ENCODE data around the gene LACTBL1. TPM values are rescaled to one million over a fixed set of nuclear protein-coding genes. Genes with fewer than 3 reads are reported as not detected.
"Not testable (repeated sequence)": the region's sequence is repeated elsewhere in the genome, so short reads cannot be mapped to it uniquely, and the experiment has no call there.

LACTBL1 gene
- polyA plus RNA-seq, 1 experiment: not detected

DNA sequence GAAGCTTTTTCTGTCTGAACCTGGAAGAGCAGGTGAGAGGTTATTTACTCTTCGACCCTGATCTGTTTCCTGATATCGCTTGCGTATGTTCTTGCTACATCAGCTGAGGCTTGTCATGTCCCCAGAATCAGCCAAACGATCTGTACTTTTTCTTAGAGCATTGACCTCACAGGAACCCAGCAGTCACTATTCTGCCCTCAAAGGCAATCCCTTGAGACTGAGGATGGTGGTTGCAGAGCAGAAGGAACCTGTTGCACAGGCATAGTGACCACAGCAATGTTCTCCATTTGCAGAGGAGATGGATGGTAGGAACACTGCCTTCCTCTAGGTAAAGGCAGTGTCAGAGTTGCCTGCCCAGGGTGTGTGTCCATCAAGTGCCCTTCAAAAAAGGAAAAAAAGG lies 11.3 kb upstream of the LACTBL1 start:
- CTCF ChIA-PET: interaction anchor here (0.6 to 2.0 kb wide), 2 partner anchors 200 to 547 kb away, joined by 3 to 6 read pairs; partner anchors contain the start of gene E2F2
- TF ChIP-seq CTCF (IDR thresholded peaks at IDR 0.05; ENCODE audit: insufficient read depth, low read depth, low read length): no peak
- no peaks in the 10 kb centered on the region for H3K36me3 ChIP-seq (ENCODE audit: control insufficient read depth, insufficient read depth, low read length)
- peaks cover 6% of the 10 kb centered on the region for H3K27me3 ChIP-seq (ENCODE audit: control insufficient read depth, insufficient read depth, low read length)
- H3K4me3 ChIP-seq (ENCODE audit: low read depth, low read length): no peak overlapping the region
- no peak for DNase-seq (ENCODE audit: low read depth)
- POLR2A ChIA-PET: no interaction called here

DNA sequence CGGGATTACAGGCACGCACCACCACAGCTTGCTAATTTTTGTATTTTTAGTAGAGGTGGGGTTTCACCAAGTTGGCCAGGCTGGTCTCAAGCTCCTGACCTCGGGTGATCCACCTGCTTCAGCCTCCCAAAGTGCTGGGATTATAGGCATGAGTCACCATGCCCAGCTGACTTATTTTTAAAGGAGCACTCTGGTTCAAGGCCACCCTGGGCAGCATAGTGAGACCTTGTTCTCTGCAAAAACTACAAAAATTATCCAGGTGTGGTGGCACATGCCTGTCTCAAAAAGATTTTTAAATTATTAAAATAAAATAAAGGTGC lies 7.8 kb upstream of the LACTBL1 start:
- H3K36me3 ChIP-seq (ENCODE audit: control insufficient read depth, insufficient read depth, low read length); H3K4me3 ChIP-seq (ENCODE audit: low read depth, low read length); POLR2A ChIA-PET; H3K27me3 ChIP-seq (ENCODE audit: control insufficient read depth, insufficient read depth, low read length); DNase-seq (ENCODE audit: low read depth): not testable (repeated sequence)
- CTCF ChIA-PET: interaction anchor here (1.3 kb wide), 1 partner anchor 204 kb away, joined by 5 read pairs; no protein-coding TSS in a partner anchor

DNA sequence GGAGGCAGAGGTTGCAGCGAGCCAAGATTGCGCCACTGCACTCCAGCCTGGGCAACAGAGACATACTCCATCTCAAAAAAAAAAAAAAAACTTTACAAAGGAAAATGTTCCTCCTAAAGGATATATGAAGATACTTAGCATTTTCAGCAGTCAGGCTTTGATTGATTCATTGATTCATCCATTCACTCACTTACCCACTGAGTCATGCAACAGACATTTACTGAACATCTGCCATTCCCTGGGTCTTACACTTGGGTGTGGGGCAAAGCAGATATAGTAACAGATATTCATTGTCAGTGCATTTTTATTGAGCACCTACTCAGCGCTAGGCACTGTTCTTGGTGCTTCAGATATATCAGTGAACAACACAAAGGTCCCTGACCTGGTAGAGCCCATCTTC lies 5.6 kb upstream of the LACTBL1 start:
- H3K4me3 ChIP-seq (ENCODE audit: low read depth, low read length): no peak overlapping the region
- no peak for TF ChIP-seq CTCF (IDR thresholded peaks at IDR 0.05; ENCODE audit: insufficient read depth, low read depth, low read length)
- DNase-seq (ENCODE audit: low read depth): no peak
- POLR2A ChIA-PET: no interaction called here
- CTCF ChIA-PET: interaction anchor here (1.0 kb wide), 1 partner anchor 121 kb away, joined by 3 read pairs; no protein-coding TSS in a partner anchor
- H3K27me3 ChIP-seq (ENCODE audit: control insufficient read depth, insufficient read depth, low read length): peaks cover 5% of the 10 kb centered on the region; the same call in 1 of the 2 replicates
- no peaks in the 10 kb centered on the region for H3K36me3 ChIP-seq (ENCODE audit: control insufficient read depth, insufficient read depth, low read length)

DNA sequence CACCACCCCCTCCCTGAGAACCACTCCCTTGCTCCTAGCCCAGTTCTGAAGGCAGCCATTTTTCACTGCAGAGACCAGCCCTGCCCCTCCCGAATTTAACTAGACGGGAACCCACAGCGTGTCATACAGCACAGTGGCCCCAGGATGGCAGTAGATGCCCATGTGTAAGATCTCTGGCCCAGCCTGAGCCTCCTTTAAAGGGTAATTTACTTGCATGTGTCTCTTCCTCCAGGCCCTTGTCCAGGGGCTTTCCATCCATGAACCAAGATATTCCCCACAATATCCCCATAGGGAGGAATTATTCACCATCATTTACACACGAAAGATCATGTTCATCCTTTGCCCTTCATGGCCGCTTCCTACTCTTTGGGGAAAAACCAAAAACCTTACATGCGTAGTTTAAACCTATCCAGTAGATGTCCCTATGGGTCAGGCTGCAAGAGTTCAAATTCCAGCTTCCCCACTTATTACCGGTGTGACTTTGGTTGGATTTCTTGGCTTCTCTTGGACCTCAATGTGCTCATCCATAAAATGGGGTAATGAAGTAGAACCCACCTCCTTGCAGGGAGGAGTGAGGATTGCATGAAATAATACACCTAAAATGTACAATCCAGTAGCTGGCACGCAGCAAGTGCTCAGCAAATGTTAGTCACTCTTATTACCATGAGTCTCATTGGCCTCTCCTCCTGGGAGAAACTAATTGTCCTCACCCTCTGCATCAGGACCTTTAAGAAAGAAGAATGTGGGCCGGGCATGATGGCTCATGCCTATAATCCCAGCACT lies 4.0 kb upstream of the LACTBL1 start:
- peaks cover 10% of the 10 kb centered on the region for H3K27me3 ChIP-seq (ENCODE audit: control insufficient read depth, insufficient read depth, low read length)
- DNase-seq (ENCODE audit: low read depth): peak; percentile 26
- POLR2A ChIA-PET: no interaction called here
- no peak overlapping the region for H3K4me3 ChIP-seq (ENCODE audit: low read depth, low read length)
- no peaks in the 10 kb centered on the region for H3K36me3 ChIP-seq (ENCODE audit: control insufficient read depth, insufficient read depth, low read length)
- TF ChIP-seq CTCF (IDR thresholded peaks at IDR 0.05; ENCODE audit: insufficient read depth, low read depth, low read length): peak; percentile 81
- CTCF ChIA-PET: interaction anchor here (0.6 to 1.0 kb wide), 10 partner anchors 11 to 445 kb away, joined by 3 to 11 read pairs (median 3); no protein-coding TSS in a partner anchor

GRCh38 chr1:22976127-22976460 lies 3.4 kb upstream of the LACTBL1 start:
- ChIA-PET POLR2A (no interaction called here), CTCF (interaction anchor here (2.0 to 3.8 kb wide), 2 partner anchors 126 to 208 kb away, joined by 11 to 22 read pairs; no protein-coding TSS in a partner anchor)
- no peak for TF ChIP-seq CTCF (IDR thresholded peaks at IDR 0.05; ENCODE audit: insufficient read depth, low read depth, low read length)
- no peak for DNase-seq (ENCODE audit: low read depth)
- H3K36me3 ChIP-seq (ENCODE audit: control insufficient read depth, insufficient read depth, low read length): no peaks in the 10 kb centered on the region
- no peak overlapping the region for H3K4me3 ChIP-seq (ENCODE audit: low read depth, low read length)
- peaks cover 8% of the 10 kb centered on the region for H3K27me3 ChIP-seq (ENCODE audit: control insufficient read depth, insufficient read depth, low read length)
